GM18858 (cell line): ENCODE results near the gene BCDIN3D.

Source experiments
- ATAC-seq: cut with Tn5 transposase; IDR thresholded peaks from one replicate; pipeline ENCODE4 v1.9.1; 2021; ENCODE audit not compliant: unreplicated experiment

The BCDIN3D gene

GRCh38 chr12:49823951-49824350 lies 19.0 kb downstream of the BCDIN3D start:
- no peak for ATAC-seq

- no peak for ATAC-seq
These were observed 19.6 kb downstream of the BCDIN3D start for GRCh38 chr12:49823350-49823749.

- no peak for ATAC-seq
These were observed 21.3 kb downstream of the BCDIN3D start for GRCh38 chr12:49821373-49822287.

GRCh38 chr12:49819786-49820185 lies 23.1 kb downstream of the BCDIN3D start:
- ATAC-seq = no peak

- no peak for ATAC-seq
These were observed 24.5 kb downstream of the BCDIN3D start for GRCh38 chr12:49818241-49818895.

- no peak for ATAC-seq
These were observed 29.8 kb downstream of the BCDIN3D start for GRCh38 chr12:49813131-49813530.

GRCh38 chr12:49811961-49812401 lies 30.9 kb downstream of the BCDIN3D start:
- ATAC-seq = no peak

- no peak for ATAC-seq
These were observed 31.8 kb downstream of the BCDIN3D start for GRCh38 chr12:49811136-49811535.

GRCh38 chr12:49809906-49810389 lies 33.0 kb downstream of the BCDIN3D start:
- ATAC-seq = no peak

GRCh38 chr12:49809381-49809905 lies 33.5 kb downstream of the BCDIN3D start:
- no peak for ATAC-seq

- ATAC-seq = no peak
These were observed 34.1 kb downstream of the BCDIN3D start for GRCh38 chr12:49808686-49809380.

- ATAC-seq = no peak
These were observed 34.8 kb downstream of the BCDIN3D start for GRCh38 chr12:49807991-49808580.

- no peak for ATAC-seq
These were observed 36.0 kb downstream of the BCDIN3D start for GRCh38 chr12:49806877-49807276.

GRCh38 chr12:49806321-49806813 lies 36.5 kb downstream of the BCDIN3D start:
- ATAC-seq = no peak

- no peak for ATAC-seq
These were observed 37.5 kb downstream of the BCDIN3D start for GRCh38 chr12:49805409-49805808.

GRCh38 chr12:49804821-49805220 lies 38.1 kb downstream of the BCDIN3D start:
- no peak for ATAC-seq

- ATAC-seq = no peak
These were observed 39.0 kb downstream of the BCDIN3D start for GRCh38 chr12:49803693-49804450.

GRCh38 chr12:49801141-49802063 lies 41.5 kb downstream of the BCDIN3D start:
- no peak for ATAC-seq
